Uterus (tissue), 2 donors: ENCODE data around the gene AFMID.
"Not testable (repeated sequence)": the region's sequence is repeated elsewhere in the genome, so short reads cannot be mapped to it uniquely, and the experiment has no call there.

Source experiments
- POLR2A ChIP-seq, 2 donors: fragments of 450-650 bp; IDR thresholded peaks; one replicate each; pipeline ENCODE4 v1.6.1; 2016; ENCODE audit warnings: antibody characterized with exemption in 2 of 2, mild to moderate bottlenecking in 1 of 2, moderate library complexity in 1 of 2
- TF ChIP-seq, protein P1 (sequence below), 4 experiments: fragments of 200-600 bp in 2 of 4; fragments of 450-650 bp in 2 of 4; sonication (generic) in 2 of 4; IDR thresholded peaks; one replicate each; pipeline ENCODE4 v1.5.1; 2016 to 2019; ENCODE audit warnings: antibody characterized with exemption in 4 of 4, mild to moderate bottlenecking in 2 of 4, moderate library complexity in 1 of 4

DNA sequence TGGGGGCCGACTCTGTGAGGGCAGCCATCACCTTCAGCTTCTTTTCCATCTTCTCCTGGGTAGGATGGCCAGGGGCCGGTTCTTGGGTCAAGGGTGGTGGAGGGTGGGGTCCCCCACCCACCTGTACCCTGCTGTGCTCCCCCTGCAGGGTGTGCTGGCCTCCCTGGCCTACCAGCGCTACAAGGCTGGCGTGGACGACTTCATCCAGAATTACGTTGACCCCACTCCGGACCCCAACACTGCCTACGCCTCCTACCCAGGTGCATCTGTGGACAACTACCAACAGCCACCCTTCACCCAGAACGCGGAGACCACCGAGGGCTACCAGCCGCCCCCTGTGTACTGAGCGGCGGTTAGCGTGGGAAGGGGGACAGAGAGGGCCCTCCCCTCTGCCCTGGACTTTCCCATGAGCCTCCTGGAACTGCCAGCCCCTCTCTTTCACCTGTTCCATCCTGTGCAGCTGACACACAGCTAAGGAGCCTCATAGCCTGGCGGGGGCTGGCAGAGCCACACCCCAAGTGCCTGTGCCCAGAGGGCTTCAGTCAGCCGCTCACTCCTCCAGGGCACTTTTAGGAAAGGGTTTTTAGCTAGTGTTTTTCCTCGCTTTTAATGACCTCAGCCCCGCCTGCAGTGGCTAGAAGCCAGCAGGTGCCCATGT is 15.4 kb upstream of the AFMID start:
- TF ChIP-seq, protein P1, sequence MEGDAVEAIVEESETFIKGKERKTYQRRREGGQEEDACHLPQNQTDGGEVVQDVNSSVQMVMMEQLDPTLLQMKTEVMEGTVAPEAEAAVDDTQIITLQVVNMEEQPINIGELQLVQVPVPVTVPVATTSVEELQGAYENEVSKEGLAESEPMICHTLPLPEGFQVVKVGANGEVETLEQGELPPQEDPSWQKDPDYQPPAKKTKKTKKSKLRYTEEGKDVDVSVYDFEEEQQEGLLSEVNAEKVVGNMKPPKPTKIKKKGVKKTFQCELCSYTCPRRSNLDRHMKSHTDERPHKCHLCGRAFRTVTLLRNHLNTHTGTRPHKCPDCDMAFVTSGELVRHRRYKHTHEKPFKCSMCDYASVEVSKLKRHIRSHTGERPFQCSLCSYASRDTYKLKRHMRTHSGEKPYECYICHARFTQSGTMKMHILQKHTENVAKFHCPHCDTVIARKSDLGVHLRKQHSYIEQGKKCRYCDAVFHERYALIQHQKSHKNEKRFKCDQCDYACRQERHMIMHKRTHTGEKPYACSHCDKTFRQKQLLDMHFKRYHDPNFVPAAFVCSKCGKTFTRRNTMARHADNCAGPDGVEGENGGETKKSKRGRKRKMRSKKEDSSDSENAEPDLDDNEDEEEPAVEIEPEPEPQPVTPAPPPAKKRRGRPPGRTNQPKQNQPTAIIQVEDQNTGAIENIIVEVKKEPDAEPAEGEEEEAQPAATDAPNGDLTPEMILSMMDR (IDR thresholded peaks at IDR 0.05): not testable (repeated sequence)
- not testable (repeated sequence) for TF ChIP-seq POLR2A (IDR thresholded peaks at IDR 0.05)
